ENCODE results near the gene CEP170B.

DNA sequence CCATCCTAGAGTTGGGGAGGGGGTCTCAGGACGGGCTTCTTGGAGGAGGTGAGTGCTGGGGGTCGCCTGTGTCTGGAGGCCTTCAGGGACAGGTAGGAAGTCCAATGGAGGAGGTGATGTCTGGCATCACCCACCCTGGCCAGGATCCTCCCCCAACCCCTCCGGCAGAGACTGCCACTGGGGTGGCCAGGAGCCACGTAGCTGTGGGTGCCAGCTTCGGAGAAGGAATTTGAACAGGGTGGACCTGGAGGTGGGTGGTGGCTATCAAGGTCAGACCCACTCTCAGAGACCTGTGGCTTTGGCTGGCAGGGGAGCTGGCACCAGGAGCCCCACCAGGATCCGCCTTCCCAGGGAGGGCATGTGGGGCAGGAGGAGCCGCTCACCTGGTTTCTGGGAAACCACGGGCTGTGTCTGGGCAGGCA lies 9.1 kb downstream of the CEP170B start:
- TF ChIP-seq RAD21 (IDR thresholded peaks at IDR 0.05) (no peak), CTCF (IDR thresholded peaks at IDR 0.05; ENCODE audit: low read depth, low read length, missing input control) (no peak), REST (IDR thresholded peaks at IDR 0.05) (no peak), JUND (IDR thresholded peaks at IDR 0.05) (no peak), YY1 (IDR thresholded peaks at IDR 0.05) (no peak), EGR1 (IDR thresholded peaks at IDR 0.05; ENCODE audit: low read depth in 2 of 2) (no peak), TAF1 (conservative IDR thresholded peaks at IDR 0.05) (no peak), GABPA (IDR thresholded peaks at IDR 0.05 in 1 of 2, conservative IDR thresholded peaks at IDR 0.05 in 1 of 2) (no peak), MAX (IDR thresholded peaks at IDR 0.05) (no peak)
- TF ChIP-seq, protein P1, sequence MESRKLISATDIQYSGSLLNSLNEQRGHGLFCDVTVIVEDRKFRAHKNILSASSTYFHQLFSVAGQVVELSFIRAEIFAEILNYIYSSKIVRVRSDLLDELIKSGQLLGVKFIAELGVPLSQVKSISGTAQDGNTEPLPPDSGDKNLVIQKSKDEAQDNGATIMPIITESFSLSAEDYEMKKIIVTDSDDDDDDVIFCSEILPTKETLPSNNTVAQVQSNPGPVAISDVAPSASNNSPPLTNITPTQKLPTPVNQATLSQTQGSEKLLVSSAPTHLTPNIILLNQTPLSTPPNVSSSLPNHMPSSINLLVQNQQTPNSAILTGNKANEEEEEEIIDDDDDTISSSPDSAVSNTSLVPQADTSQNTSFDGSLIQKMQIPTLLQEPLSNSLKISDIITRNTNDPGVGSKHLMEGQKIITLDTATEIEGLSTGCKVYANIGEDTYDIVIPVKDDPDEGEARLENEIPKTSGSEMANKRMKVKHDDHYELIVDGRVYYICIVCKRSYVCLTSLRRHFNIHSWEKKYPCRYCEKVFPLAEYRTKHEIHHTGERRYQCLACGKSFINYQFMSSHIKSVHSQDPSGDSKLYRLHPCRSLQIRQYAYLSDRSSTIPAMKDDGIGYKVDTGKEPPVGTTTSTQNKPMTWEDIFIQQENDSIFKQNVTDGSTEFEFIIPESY (IDR thresholded peaks at IDR 0.05): no peak
